Measurements from ENCODE around the gene HBD.

- TF ChIP-seq CTCF (IDR thresholded peaks at IDR 0.05; ENCODE audit: insufficient read depth, low read depth, low read length) (no peak), EZH2 (IDR thresholded peaks at IDR 0.05; ENCODE audit: insufficient read depth, low read length) (no peak)
Measured at GRCh38 chr11:5281596-5281995, 47.3 kb upstream of the HBD start.
